ENCODE results near the gene AHDC1. TPM values are rescaled to one million over a fixed set of nuclear protein-coding genes. Genes with fewer than 3 reads are reported as not detected.

The AHDC1 gene
- polyA plus RNA-seq, 3 donors, result 0.16 to 3.3 (median 0.30) TPM

DNA sequence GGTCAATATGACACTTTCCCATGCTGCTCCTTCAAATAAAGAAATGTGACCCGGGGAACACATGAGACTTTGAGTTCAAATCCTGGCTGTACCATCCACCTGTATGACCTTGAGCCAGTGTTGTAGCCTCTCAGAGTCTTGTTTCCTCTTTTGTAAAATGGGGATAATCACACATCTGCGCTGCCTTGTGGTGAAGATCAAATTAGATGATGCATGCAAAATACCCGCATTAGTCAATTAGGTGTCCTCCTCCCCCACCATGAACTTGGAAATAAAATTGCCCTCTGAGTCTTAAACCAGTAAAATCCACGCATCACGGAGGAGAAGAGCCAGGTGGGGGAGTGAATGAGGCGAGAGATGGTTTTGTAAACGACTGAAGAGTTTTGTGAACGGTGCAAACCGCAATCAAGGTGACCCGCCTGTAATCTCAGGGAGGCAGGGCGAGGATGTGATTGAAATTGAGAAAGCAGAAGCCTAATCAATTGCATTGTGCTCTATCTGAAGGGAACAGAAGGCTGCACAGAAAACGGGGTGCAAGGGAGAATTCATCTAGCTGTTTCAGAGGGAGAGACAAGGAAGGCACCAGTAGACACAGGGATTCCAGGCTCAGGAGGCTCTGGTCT, 5.8 kb upstream of the AHDC1 start:
- peak overlapping the region; percentile 18 to 72 for H3K27ac ChIP-seq (ENCODE audit: low read depth in 1 of 2, low read length in 2 of 2)
- no peak overlapping the region for H2AFZ ChIP-seq (ENCODE audit: insufficient read depth, low read depth, low read length, poor library complexity, severe bottlenecking)
- H3K4me1 ChIP-seq (ENCODE audit: control insufficient read depth in 1 of 2, insufficient read depth in 2 of 2, low read length in 2 of 2), result peaks cover 39 to 60% of the 10 kb centered on the region in 2 donors
- peaks cover 37 to 44% of the 10 kb centered on the region in 2 donors for H3K36me3 ChIP-seq (replicated peaks in 1 of 2; ENCODE audit: control insufficient read depth in 1 of 2, insufficient read depth in 2 of 2, low read length in 2 of 2)
- intact Hi-C loops (cut with micrococcal nuclease), result loop anchor here (2.0 to 10.0 kb wide), 7 partner anchors 33 to 307 kb away; partner anchors contain the start of gene WASF2 (in 1 of the 2)
- WGBS (ENCODE audit: insufficient coverage), result 75% methylated on average over 7 of the region's 12 CpGs
- no peak overlapping the region for H3K9ac ChIP-seq (ENCODE audit: insufficient read depth, low read length, poor library complexity, severe bottlenecking)
- no peak overlapping the region for H3K4me3 ChIP-seq (replicated peaks in 1 of 3; ENCODE audit: low read depth in 2 of 3, low read length in 3 of 3)
- peaks cover 11% of the 10 kb centered on the region for H3K79me2 ChIP-seq (ENCODE audit: insufficient read depth, low read length)
- H3K27me3 Mint-ChIP-seq (ENCODE audit: low read depth in 3 of 3), result peaks cover 0 to 2% (median 2%) of the 10 kb centered on the region in 3 donors
- peaks cover 25% of the 10 kb centered on the region for H3K4me1 Mint-ChIP-seq
- no peaks in the 10 kb centered on the region for H3K9me3 Mint-ChIP-seq
- H3K9me3 ChIP-seq (replicated peaks in 1 of 2; ENCODE audit: control insufficient read depth in 1 of 2, insufficient read depth in 1 of 2, low read length in 2 of 2), result no peaks in the 10 kb centered on the region
- H3K27me3 ChIP-seq (ENCODE audit: control insufficient read depth in 2 of 2, insufficient read depth in 2 of 2, low read length in 2 of 2), result no peaks in the 10 kb centered on the region
- H3K4me3 Mint-ChIP-seq, result no peak overlapping the region
- H3K36me3 Mint-ChIP-seq, result peaks cover 0 to 37% of the 10 kb centered on the region in 2 donors
- peak in 1 of 3 donors; percentile 65 for DNase-seq
- peaks cover 58% of the 10 kb centered on the region for H4K20me1 ChIP-seq (ENCODE audit: insufficient read depth, low read length)
- no peak overlapping the region for H3K4me2 ChIP-seq (replicated peaks; ENCODE audit: extremely low read depth, low read length, poor library complexity, severe bottlenecking)
- no peak overlapping the region for H3K27ac Mint-ChIP-seq
- TF ChIP-seq, protein P1, sequence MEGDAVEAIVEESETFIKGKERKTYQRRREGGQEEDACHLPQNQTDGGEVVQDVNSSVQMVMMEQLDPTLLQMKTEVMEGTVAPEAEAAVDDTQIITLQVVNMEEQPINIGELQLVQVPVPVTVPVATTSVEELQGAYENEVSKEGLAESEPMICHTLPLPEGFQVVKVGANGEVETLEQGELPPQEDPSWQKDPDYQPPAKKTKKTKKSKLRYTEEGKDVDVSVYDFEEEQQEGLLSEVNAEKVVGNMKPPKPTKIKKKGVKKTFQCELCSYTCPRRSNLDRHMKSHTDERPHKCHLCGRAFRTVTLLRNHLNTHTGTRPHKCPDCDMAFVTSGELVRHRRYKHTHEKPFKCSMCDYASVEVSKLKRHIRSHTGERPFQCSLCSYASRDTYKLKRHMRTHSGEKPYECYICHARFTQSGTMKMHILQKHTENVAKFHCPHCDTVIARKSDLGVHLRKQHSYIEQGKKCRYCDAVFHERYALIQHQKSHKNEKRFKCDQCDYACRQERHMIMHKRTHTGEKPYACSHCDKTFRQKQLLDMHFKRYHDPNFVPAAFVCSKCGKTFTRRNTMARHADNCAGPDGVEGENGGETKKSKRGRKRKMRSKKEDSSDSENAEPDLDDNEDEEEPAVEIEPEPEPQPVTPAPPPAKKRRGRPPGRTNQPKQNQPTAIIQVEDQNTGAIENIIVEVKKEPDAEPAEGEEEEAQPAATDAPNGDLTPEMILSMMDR (IDR thresholded peaks at IDR 0.05), result no peak

DNA sequence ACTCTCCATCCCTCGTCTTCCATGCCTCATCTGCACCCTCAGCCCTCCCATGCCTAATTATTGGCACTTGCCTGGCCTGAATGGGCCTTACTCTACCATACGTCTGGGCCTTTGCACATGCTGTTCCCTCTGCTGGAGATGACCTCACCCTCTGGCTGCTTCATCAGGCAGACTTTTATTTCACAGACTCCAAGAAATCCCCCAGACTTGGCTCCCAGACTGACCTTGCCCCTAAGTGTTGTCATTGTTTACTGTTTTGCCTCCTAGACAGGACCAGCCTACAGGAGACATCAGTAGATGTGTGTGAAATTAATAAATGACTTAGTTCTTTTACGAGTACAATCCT, 5.2 kb upstream of the AHDC1 start:
- Mint-ChIP-seq H3K27ac (no peak overlapping the region), H3K36me3 (peaks cover 0 to 32% of the 10 kb centered on the region in 2 donors), H3K4me1 (peaks cover 29% of the 10 kb centered on the region), H3K9me3 (no peaks in the 10 kb centered on the region), H3K27me3 (ENCODE audit: low read depth in 3 of 3) (peaks cover 0 to 3% (median 2%) of the 10 kb centered on the region in 3 donors), H3K4me3 (no peak overlapping the region)
- Histone ChIP-seq H3K79me2 (ENCODE audit: insufficient read depth, low read length) (peaks cover 9% of the 10 kb centered on the region), H3K4me2 (replicated peaks; ENCODE audit: extremely low read depth, low read length, poor library complexity, severe bottlenecking) (peak overlapping the region; percentile 18), H4K20me1 (ENCODE audit: insufficient read depth, low read length) (peaks cover 52% of the 10 kb centered on the region), H3K4me3 (replicated peaks in 1 of 3; ENCODE audit: low read depth in 2 of 3, low read length in 3 of 3) (no peak overlapping the region), H3K9ac (ENCODE audit: insufficient read depth, low read length, poor library complexity, severe bottlenecking) (no peak overlapping the region), H3K4me1 (ENCODE audit: control insufficient read depth in 1 of 2, insufficient read depth in 2 of 2, low read length in 2 of 2) (peaks cover 36 to 63% of the 10 kb centered on the region in 2 donors), H2AFZ (ENCODE audit: insufficient read depth, low read depth, low read length, poor library complexity, severe bottlenecking) (no peak overlapping the region), H3K27ac (ENCODE audit: low read depth in 1 of 2, low read length in 2 of 2) (peak overlapping the region; percentile 18 to 72), H3K36me3 (replicated peaks in 1 of 2; ENCODE audit: control insufficient read depth in 1 of 2, insufficient read depth in 2 of 2, low read length in 2 of 2) (peaks cover 31 to 38% of the 10 kb centered on the region in 2 donors), H3K9me3 (replicated peaks in 1 of 2; ENCODE audit: control insufficient read depth in 1 of 2, insufficient read depth in 1 of 2, low read length in 2 of 2) (no peaks in the 10 kb centered on the region), H3K27me3 (ENCODE audit: control insufficient read depth in 2 of 2, insufficient read depth in 2 of 2, low read length in 2 of 2) (no peaks in the 10 kb centered on the region)
- DNase-seq, result peak; percentile 61 to 84 (median 63)
- 56% methylated on average over 2 of the region's 3 CpGs for WGBS (ENCODE audit: insufficient coverage)
- intact Hi-C loops (cut with micrococcal nuclease), result loop anchor here (2.0 to 10.0 kb wide), 7 partner anchors 33 to 307 kb away; partner anchors contain the start of gene WASF2 (in 1 of the 2)
- TF ChIP-seq, protein P1 (IDR thresholded peaks at IDR 0.05), result no peak

Data from CD14-positive monocyte (primary cell).